Mucosa of rectum (tissue), 2 donors: ENCODE measurements around the gene C14orf39.

ENCODE experiments used
- H3K27ac ChIP-seq, 2 donors: one replicate each; pipeline ENCODE4 v1.7.0; 2013; ENCODE audit warnings: inconsistent platforms in 2 of 2, low read depth in 2 of 2, low read length in 2 of 2
- H3K27me3 ChIP-seq, 2 donors: one replicate each; pipeline ENCODE4 v1.7.0; 2013; ENCODE audit warnings: low read length in 2 of 2; ENCODE audit not compliant: control insufficient read depth in 2 of 2, insufficient read depth in 2 of 2
- H3K36me3 ChIP-seq, 2 donors: one replicate each; pipeline ENCODE4 v1.7.0; 2013; ENCODE audit warnings: low read length in 2 of 2; ENCODE audit not compliant: control insufficient read depth in 2 of 2, insufficient read depth in 2 of 2
- H3K4me1 ChIP-seq, 2 donors: one replicate each; pipeline ENCODE4 v1.7.0; 2013; ENCODE audit warnings: low read length in 2 of 2, mild to moderate bottlenecking in 1 of 2; ENCODE audit not compliant: control insufficient read depth in 2 of 2, insufficient read depth in 2 of 2
- H3K4me3 ChIP-seq, 2 donors: one replicate each; pipeline ENCODE4 v1.7.0; 2013; ENCODE audit warnings: low read length in 2 of 2
- H3K9ac ChIP-seq, 2 donors: one replicate each; pipeline ENCODE4 v1.7.0; 2013; ENCODE audit warnings: low read length in 2 of 2, low read depth in 1 of 2, mild to moderate bottlenecking in 1 of 2
- H3K9me3 ChIP-seq, 2 donors: one replicate each; pipeline ENCODE4 v1.7.0; 2013; ENCODE audit warnings: low read length in 2 of 2; ENCODE audit not compliant: control insufficient read depth in 2 of 2
- donor health status: healthy.
- donor health status: Normal muscosa, but diverticular disease.

C14orf39 gene

GRCh38 chr14:60510254-60510950 lies 24.5 kb upstream of the C14orf39 start:
- no peak overlapping the region for H3K9ac ChIP-seq
- peaks cover 69 to 70% of the 10 kb centered on the region in 2 donors for H3K27me3 ChIP-seq
- H3K36me3 ChIP-seq: no peaks in the 10 kb centered on the region
- H3K4me1 ChIP-seq: peaks cover 0 to 2% of the 10 kb centered on the region in 2 donors
- no peaks in the 10 kb centered on the region for H3K9me3 ChIP-seq
- no peak overlapping the region for H3K27ac ChIP-seq
- no peak overlapping the region for H3K4me3 ChIP-seq

- H3K4me1 ChIP-seq: peaks cover 0 to 2% of the 10 kb centered on the region in 2 donors
- peaks cover 69 to 70% of the 10 kb centered on the region in 2 donors for H3K27me3 ChIP-seq
- H3K36me3 ChIP-seq: no peaks in the 10 kb centered on the region
- no peaks in the 10 kb centered on the region for H3K9me3 ChIP-seq
- no peak overlapping the region for H3K4me3 ChIP-seq
- no peak overlapping the region for H3K27ac ChIP-seq
- H3K9ac ChIP-seq: no peak overlapping the region
Measured at GRCh38 chr14:60509438-60510253, 23.8 kb upstream of the C14orf39 start.

- H3K9me3 ChIP-seq: no peaks in the 10 kb centered on the region
- H3K4me3 ChIP-seq: no peak within 1 kb of the TSS
- peaks cover 67 to 69% of the 10 kb centered on the region in 2 donors for H3K27me3 ChIP-seq
- no peaks in the 10 kb centered on the region for H3K36me3 ChIP-seq
- H3K4me1 ChIP-seq: peaks cover 0 to 2% of the 10 kb centered on the region in 2 donors
- no peak within 1 kb of the TSS for H3K27ac ChIP-seq
- no peak within 1 kb of the TSS for H3K9ac ChIP-seq
Measured at GRCh38 chr14:60508707-60509437, 23.0 kb upstream of the C14orf39 start, which contains the start of gene SIX6. TSS of gene SIX6 (plus strand) at chr14:60509146. CDS start at chr14:60509399, 253 bp downstream.

- Histone ChIP-seq H3K4me1 (peaks cover 0 to 2% of the 10 kb centered on the region in 2 donors), H3K9ac (no peak overlapping the region), H3K27me3 (peaks cover 64 to 65% of the 10 kb centered on the region in 2 donors), H3K27ac (no peak overlapping the region), H3K4me3 (no peak overlapping the region), H3K9me3 (no peaks in the 10 kb centered on the region), H3K36me3 (no peaks in the 10 kb centered on the region)
Measured at GRCh38 chr14:60508363-60508706, 22.5 kb upstream of the C14orf39 start.

GRCh38 chr14:60506985-60507829 lies 21.3 kb upstream of the C14orf39 start:
- Histone ChIP-seq H3K9me3 (no peaks in the 10 kb centered on the region), H3K4me3 (no peak overlapping the region), H3K9ac (no peak overlapping the region), H3K36me3 (no peaks in the 10 kb centered on the region), H3K27ac (no peak overlapping the region), H3K27me3 (peaks cover 55% of the 10 kb centered on the region in 2 donors), H3K4me1 (peaks cover 0 to 2% of the 10 kb centered on the region in 2 donors)

GRCh38 chr14:60506462-60506984 lies 20.7 kb upstream of the C14orf39 start:
- Histone ChIP-seq H3K27me3 (peaks cover 48% of the 10 kb centered on the region in 2 donors), H3K4me3 (no peak overlapping the region), H3K9me3 (no peaks in the 10 kb centered on the region), H3K36me3 (no peaks in the 10 kb centered on the region), H3K4me1 (peaks cover 0 to 2% of the 10 kb centered on the region in 2 donors), H3K9ac (no peak overlapping the region), H3K27ac (no peak overlapping the region)

GRCh38 chr14:60506010-60506409 lies 20.1 kb upstream of the C14orf39 start:
- H3K4me1 ChIP-seq: peaks cover 0 to 2% of the 10 kb centered on the region in 2 donors
- H3K36me3 ChIP-seq: no peaks in the 10 kb centered on the region
- H3K9ac ChIP-seq: no peak overlapping the region
- no peak overlapping the region for H3K27ac ChIP-seq
- H3K27me3 ChIP-seq: peaks cover 43% of the 10 kb centered on the region in 2 donors
- no peaks in the 10 kb centered on the region for H3K9me3 ChIP-seq
- no peak overlapping the region for H3K4me3 ChIP-seq

- no peak overlapping the region for H3K27ac ChIP-seq
- H3K4me3 ChIP-seq: no peak overlapping the region
- peaks cover 0 to 2% of the 10 kb centered on the region in 2 donors for H3K4me1 ChIP-seq
- H3K27me3 ChIP-seq: peaks cover 38% of the 10 kb centered on the region in 2 donors
- H3K9me3 ChIP-seq: no peaks in the 10 kb centered on the region
- H3K36me3 ChIP-seq: no peaks in the 10 kb centered on the region
- no peak overlapping the region for H3K9ac ChIP-seq
Measured at GRCh38 chr14:60505448-60505847, 19.6 kb upstream of the C14orf39 start.

GRCh38 chr14:60502541-60502940 lies 16.7 kb upstream of the C14orf39 start:
- no peaks in the 10 kb centered on the region for H3K4me1 ChIP-seq
- H3K27ac ChIP-seq: no peak overlapping the region
- no peak overlapping the region for H3K9ac ChIP-seq
- no peak overlapping the region for H3K4me3 ChIP-seq
- no peaks in the 10 kb centered on the region for H3K9me3 ChIP-seq
- H3K27me3 ChIP-seq: peaks cover 15 to 22% of the 10 kb centered on the region in 2 donors
- H3K36me3 ChIP-seq: no peaks in the 10 kb centered on the region
